Endodermal cell (in vitro differentiated cells): Measurements from ENCODE around the gene KCNA4. TPM values are rescaled to one million over a fixed set of nuclear protein-coding genes. Genes with fewer than 3 reads are reported as not detected.

ENCODE experiments used
- DNase-seq: peaks from one replicate; pipeline ENCODE4 v3.0.0-alpha.2; 2017
- H3K27ac ChIP-seq: 2 replicates; pipeline ENCODE4 v1.5.1; 2013; ENCODE audit warnings: mild to moderate bottlenecking, low read depth, low read length, moderate library complexity
- H3K27me3 ChIP-seq: 2 replicates; pipeline ENCODE4 v1.6.1; 2013; ENCODE audit warnings: mild to moderate bottlenecking, low read length, moderate library complexity; ENCODE audit not compliant: insufficient read depth, control insufficient read depth, poor library complexity, severe bottlenecking
- H3K36me3 ChIP-seq: 2 replicates; pipeline ENCODE4 v1.7.0; 2013; ENCODE audit warnings: mild to moderate bottlenecking, low read length, moderate library complexity; ENCODE audit not compliant: control insufficient read depth, insufficient read depth
- H3K4me1 ChIP-seq: one replicate; pipeline ENCODE4 v1.7.0; 2013; ENCODE audit warnings: low read length; ENCODE audit not compliant: control insufficient read depth, insufficient read depth
- H3K4me3 ChIP-seq: 2 replicates; pipeline ENCODE4 v1.5.1; 2013; ENCODE audit warnings: mild to moderate bottlenecking, low read length, moderate library complexity
- H3K9ac ChIP-seq: 2 replicates; pipeline ENCODE4 v1.6.1; 2013; ENCODE audit warnings: mild to moderate bottlenecking, low read length, moderate library complexity; ENCODE audit not compliant: poor library complexity, severe bottlenecking; ENCODE audit errors: extremely low read depth
- H3K9me3 ChIP-seq: 2 replicates; pipeline ENCODE4 v1.6.1; 2013; ENCODE audit warnings: mild to moderate bottlenecking, low read length, moderate library complexity; ENCODE audit not compliant: control insufficient read depth
- H3K27ac Mint-ChIP-seq: 2 replicates; pipeline ENCODE4 v1.8.0; 2020; ENCODE audit warnings: mixed read lengths
- H3K27me3 Mint-ChIP-seq: 2 replicates; pipeline ENCODE4 v1.8.0; 2021; ENCODE audit warnings: mild to moderate bottlenecking, mixed read lengths; ENCODE audit not compliant: insufficient read depth
- H3K36me3 Mint-ChIP-seq: 2 replicates; pipeline ENCODE4 v1.8.0; 2020; ENCODE audit warnings: low read depth, mixed read lengths
- H3K4me1 Mint-ChIP-seq: 2 replicates; pipeline ENCODE4 v1.8.0; 2020; ENCODE audit warnings: mixed read lengths
- H3K4me3 Mint-ChIP-seq: 2 replicates; pipeline ENCODE4 v1.8.0; 2020; ENCODE audit warnings: mild to moderate bottlenecking, moderate library complexity, mixed read lengths
- H3K9me3 Mint-ChIP-seq: 2 replicates; pipeline ENCODE4 v1.8.0; 2020; ENCODE audit warnings: mild to moderate bottlenecking, mixed read lengths
- WGBS, 2 experiments: methylation state at CpG; one replicate each; pipeline versions ENCODE4 v1.1.5 to v1.1.7; 2013; ENCODE audit warnings: missing lambda C conversion rate in 2 of 2, mixed read lengths in 1 of 2; ENCODE audit not compliant: insufficient coverage in 1 of 2, insufficient read length in 1 of 2; 5-methylcytosine and 5-hydroxymethylcytosine counted together
- long read RNA-seq, 4 experiments: library from polyadenylated mRNA in 2 of 4; library from RNA in 1 of 4; library from capped mRNA in 1 of 4; stranded (forward) in 3 of 4; unstranded in 1 of 4; transcript quantifications; one replicate each; pipeline ENCODE4 v2.0.0, GENCODE V29; 2020 to 2021; ENCODE audit warnings: inconsistent platforms in 1 of 4
- polyA plus RNA-seq, 2 experiments: library from polyadenylated mRNA; stranded (reverse); fragments of 50-300 nt; gene quantifications; one replicate each; pipeline ENCODE4 v1.2.3, GENCODE V29; 2013
- total RNA-seq, 2 donors: library from RNA; stranded (reverse); fragmentation: NEBNext Ultra II Directional in 1 of 2; extraction: Animal tissue kit (Norgen Biotek cat#: 25700) in 1 of 2; gene quantifications; 2 replicates in 1 of 2; 3 replicates in 1 of 2; pipeline ENCODE4 v1.2.1, GENCODE V29; 2021
- TF ChIP-seq, protein P1 (sequence below): fragments of 200-600 bp; sonication (generic); conservative IDR thresholded peaks from 2 replicates; pipeline ENCODE4 v1.5.0; 2021; ENCODE audit warnings: antibody characterized with exemption, mild to moderate bottlenecking

Gene KCNA4
- under 1 TPM in 1 of 2 donors, not detected in 1; 0.55 TPM for total RNA-seq
- 0.50 TPM for polyA plus RNA-seq (2013, experiment 1 of 2)
- polyA plus RNA-seq (2013, experiment 2 of 2): 0.17 TPM
- long read RNA-seq, experiment 1: 0 reads
- long read RNA-seq, experiment 2, full-length matches to known transcripts: 1 of 1 reads
- long read RNA-seq, experiment 2, partial matches to known transcripts: 0 of 1 reads
- long read RNA-seq, experiment 2, other reads (novel, unspliced or antisense): 0 of 1 reads
- long read RNA-seq, experiment 3: 0 reads
- long read RNA-seq, experiment 4: 0 reads

DNA sequence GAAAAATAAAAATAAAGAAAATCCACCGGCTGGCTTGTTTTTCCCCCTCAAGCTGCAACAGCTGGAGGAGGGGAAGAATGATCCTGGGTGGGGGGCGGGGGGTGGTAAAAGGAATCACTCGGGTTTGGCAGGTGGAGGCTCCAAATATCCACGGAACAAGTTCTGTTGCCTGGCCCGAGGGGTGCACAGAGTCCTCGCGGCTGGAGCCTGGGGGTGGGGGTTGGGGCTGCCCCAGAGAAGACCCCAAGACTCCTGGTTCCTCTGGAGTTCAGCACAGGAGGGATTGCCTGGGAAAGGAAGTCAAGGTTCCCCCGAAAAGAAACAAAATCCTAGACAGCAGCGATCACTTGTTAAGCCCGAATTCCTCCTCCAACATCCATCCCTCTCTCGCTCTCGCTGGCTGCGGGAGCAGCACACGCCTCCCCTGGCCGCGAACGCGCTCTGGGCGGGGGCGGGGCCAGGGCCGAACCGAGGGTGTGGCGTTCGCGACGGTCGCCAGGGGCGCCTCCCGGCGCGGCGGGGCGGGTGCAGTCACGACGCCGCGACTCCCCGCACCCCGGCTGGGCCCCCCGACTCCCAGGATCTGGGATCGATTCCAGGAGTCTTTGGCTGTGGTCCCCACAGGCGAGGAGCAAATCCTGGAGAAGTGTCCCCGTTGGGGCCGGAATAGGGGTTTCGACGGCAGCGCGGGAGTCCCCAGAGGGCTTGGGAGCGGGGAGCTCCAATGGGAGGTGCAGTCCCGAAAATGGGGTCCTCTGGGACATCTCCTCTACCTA is at the start of gene KCNA4:
Gene KCNA4 (minus strand): TSS at position 443 of the 776 bp plus-strand sequence. CDS start 4,352 bp downstream, outside the sequence.
- H3K9me3 Mint-ChIP-seq: peaks cover 1% of the 10 kb centered on the region
- WGBS, 2 experiments: 1 to 4% methylated on average over 12 to 49 of the region's 50 CpGs
- Histone ChIP-seq H3K27ac (no peak within 1 kb of the TSS), H3K4me3 (peak within 1 kb of the TSS; percentile 72), H3K36me3 (no peaks in the 10 kb centered on the region), H3K27me3 (peaks cover 100% of the 10 kb centered on the region), H3K9me3 (peaks cover 3% of the 10 kb centered on the region), H3K9ac (no peak within 1 kb of the TSS), H3K4me1 (no peaks in the 10 kb centered on the region)
- peak; percentile 85 for DNase-seq
- no peak within 1 kb of the TSS for H3K27ac Mint-ChIP-seq
- no peaks in the 10 kb centered on the region for H3K36me3 Mint-ChIP-seq
- H3K4me3 Mint-ChIP-seq: no peak within 1 kb of the TSS
- peaks cover 4% of the 10 kb centered on the region for H3K4me1 Mint-ChIP-seq
- no peaks in the 10 kb centered on the region for H3K27me3 Mint-ChIP-seq
- TF ChIP-seq, protein P1, sequence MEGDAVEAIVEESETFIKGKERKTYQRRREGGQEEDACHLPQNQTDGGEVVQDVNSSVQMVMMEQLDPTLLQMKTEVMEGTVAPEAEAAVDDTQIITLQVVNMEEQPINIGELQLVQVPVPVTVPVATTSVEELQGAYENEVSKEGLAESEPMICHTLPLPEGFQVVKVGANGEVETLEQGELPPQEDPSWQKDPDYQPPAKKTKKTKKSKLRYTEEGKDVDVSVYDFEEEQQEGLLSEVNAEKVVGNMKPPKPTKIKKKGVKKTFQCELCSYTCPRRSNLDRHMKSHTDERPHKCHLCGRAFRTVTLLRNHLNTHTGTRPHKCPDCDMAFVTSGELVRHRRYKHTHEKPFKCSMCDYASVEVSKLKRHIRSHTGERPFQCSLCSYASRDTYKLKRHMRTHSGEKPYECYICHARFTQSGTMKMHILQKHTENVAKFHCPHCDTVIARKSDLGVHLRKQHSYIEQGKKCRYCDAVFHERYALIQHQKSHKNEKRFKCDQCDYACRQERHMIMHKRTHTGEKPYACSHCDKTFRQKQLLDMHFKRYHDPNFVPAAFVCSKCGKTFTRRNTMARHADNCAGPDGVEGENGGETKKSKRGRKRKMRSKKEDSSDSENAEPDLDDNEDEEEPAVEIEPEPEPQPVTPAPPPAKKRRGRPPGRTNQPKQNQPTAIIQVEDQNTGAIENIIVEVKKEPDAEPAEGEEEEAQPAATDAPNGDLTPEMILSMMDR: peak; percentile 74

DNA sequence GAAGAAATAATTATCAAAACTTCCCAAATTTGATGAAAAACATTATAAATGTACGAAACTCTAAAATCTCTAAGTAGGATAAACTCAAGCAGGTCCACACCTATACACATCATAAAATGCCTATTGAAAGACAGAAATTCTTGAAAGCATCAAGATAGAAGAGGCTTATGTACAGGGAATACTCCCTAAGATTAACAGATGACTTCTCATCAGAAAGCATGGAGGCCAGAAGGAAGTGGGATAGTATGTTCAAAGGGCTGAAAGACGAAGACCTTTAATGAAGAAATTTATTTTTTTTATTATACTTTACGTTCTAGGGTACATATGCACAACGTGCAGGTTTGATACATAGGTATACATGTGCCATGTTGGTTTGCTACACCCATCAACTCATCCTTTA is 45.3 kb upstream of the KCNA4 start:
- Histone ChIP-seq H3K9me3 (no peaks in the 10 kb centered on the region), H3K9ac (no peak overlapping the region), H3K4me3 (no peak overlapping the region), H3K27ac (no peak overlapping the region), H3K4me1 (no peaks in the 10 kb centered on the region), H3K36me3 (no peaks in the 10 kb centered on the region), H3K27me3 (no peaks in the 10 kb centered on the region)
- no peak overlapping the region for H3K4me3 Mint-ChIP-seq
- no peaks in the 10 kb centered on the region for H3K4me1 Mint-ChIP-seq
- 74 to 88% methylated on average over 2 to 3 of the region's 4 CpGs for WGBS, 2 experiments
- H3K27ac Mint-ChIP-seq: no peak overlapping the region
- H3K36me3 Mint-ChIP-seq: no peaks in the 10 kb centered on the region
- DNase-seq: no peak
- peaks cover 4% of the 10 kb centered on the region for H3K27me3 Mint-ChIP-seq
- TF ChIP-seq, protein P1: no peak
- H3K9me3 Mint-ChIP-seq: peaks cover 42% of the 10 kb centered on the region

DNA sequence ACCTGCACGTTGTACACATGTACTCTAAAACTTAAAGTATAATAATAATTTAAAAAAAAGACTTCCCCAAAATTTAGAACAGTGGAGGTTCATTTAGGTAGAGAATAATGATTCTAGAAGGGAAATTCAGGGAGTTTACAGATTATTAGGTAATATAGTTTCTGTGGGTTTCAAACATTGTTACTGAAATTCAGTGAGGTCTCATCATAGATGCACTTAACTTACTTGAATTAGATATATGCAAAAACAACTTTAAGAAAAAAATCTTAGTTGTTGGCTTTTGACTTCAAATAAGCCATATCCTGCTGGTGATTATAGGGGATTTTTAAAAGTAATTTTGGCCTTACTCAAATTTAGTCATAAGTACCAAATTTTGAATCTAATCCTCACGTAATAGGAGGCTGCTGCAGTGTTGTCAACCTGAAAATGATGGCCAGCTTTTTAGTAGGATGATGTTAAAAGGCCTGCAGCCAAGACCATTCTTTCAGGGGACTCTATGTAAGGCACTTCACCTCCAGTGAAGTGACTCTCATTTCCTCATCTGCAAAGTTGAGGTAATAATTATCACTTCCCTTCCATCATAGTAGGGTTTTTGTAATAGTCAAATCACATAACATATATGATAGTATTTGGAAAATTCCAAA is 42.5 kb upstream of the KCNA4 start:
- TF ChIP-seq, protein P1: no peak
- H3K4me3 ChIP-seq: no peak overlapping the region
- peaks cover 9% of the 10 kb centered on the region for H3K27me3 Mint-ChIP-seq
- no peaks in the 10 kb centered on the region for H3K36me3 Mint-ChIP-seq
- no peaks in the 10 kb centered on the region for H3K36me3 ChIP-seq
- WGBS, 2 experiments: 90 to 100% methylated on average over 1 of the region's 2 CpGs
- H3K4me3 Mint-ChIP-seq: no peak overlapping the region
- no peaks in the 10 kb centered on the region for H3K9me3 ChIP-seq
- no peak for DNase-seq
- no peaks in the 10 kb centered on the region for H3K4me1 Mint-ChIP-seq
- no peaks in the 10 kb centered on the region for H3K27me3 ChIP-seq
- H3K9ac ChIP-seq: no peak overlapping the region
- H3K4me1 ChIP-seq: no peaks in the 10 kb centered on the region
- no peak overlapping the region for H3K27ac ChIP-seq
- H3K9me3 Mint-ChIP-seq: peaks cover 34% of the 10 kb centered on the region
- H3K27ac Mint-ChIP-seq: no peak overlapping the region
